HG03460 (cell line): ENCODE measurements around the gene MATR3.

Experiments used
- ATAC-seq: cut with Tn5 transposase; IDR thresholded peaks from one replicate; pipeline ENCODE4 v1.9.1; 2021; ENCODE audit not compliant: unreplicated experiment

MATR3 gene

GRCh38 chr5:139272471-139273321 lies 20.8 kb upstream of the MATR3 start:
- no peak for ATAC-seq

GRCh38 chr5:139273322-139273571 lies 20.3 kb upstream of the MATR3 start:
- peak; percentile 21 for ATAC-seq

- peak; percentile 73 for ATAC-seq
Observed at GRCh38 chr5:139273572-139274289, 19.8 kb upstream of the MATR3 start.

- ATAC-seq = no peak
Observed at GRCh38 chr5:139275536-139275935, 18.0 kb upstream of the MATR3 start.

GRCh38 chr5:139275956-139276355 lies 17.6 kb upstream of the MATR3 start:
- no peak for ATAC-seq

GRCh38 chr5:139276426-139276825 lies 17.1 kb upstream of the MATR3 start:
- no peak for ATAC-seq

GRCh38 chr5:139277171-139277570 lies 16.4 kb upstream of the MATR3 start:
- no peak for ATAC-seq

- no peak for ATAC-seq
Observed at GRCh38 chr5:139278540-139279274, 14.8 kb upstream of the MATR3 start.

- ATAC-seq = no peak
Observed at GRCh38 chr5:139282197-139282557, 11.4 kb upstream of the MATR3 start.

- ATAC-seq = no peak
Observed at GRCh38 chr5:139283252-139284166, 10.0 kb upstream of the MATR3 start.

- no peak for ATAC-seq
Observed at GRCh38 chr5:139284295-139284694, 9.2 kb upstream of the MATR3 start.

- ATAC-seq = no peak
Observed at GRCh38 chr5:139285651-139286392, 7.7 kb upstream of the MATR3 start.

- no peak for ATAC-seq
Observed at GRCh38 chr5:139287890-139288635, 5.5 kb upstream of the MATR3 start.

GRCh38 chr5:139291051-139291450 lies 2.5 kb upstream of the MATR3 start:
- no peak for ATAC-seq

- no peak for ATAC-seq
Observed at GRCh38 chr5:139293202-139293506, 386 bp upstream of the MATR3 start.

- peak; percentile 30 for ATAC-seq
Observed at GRCh38 chr5:139294374-139295165, 1.0 kb downstream of the MATR3 start.

- ATAC-seq = no peak
Observed at GRCh38 chr5:139295346-139296057, 2.0 kb downstream of the MATR3 start.

GRCh38 chr5:139296198-139296597 lies 2.7 kb downstream of the MATR3 start:
- ATAC-seq = no peak
